Naive thymus-derived CD4-positive, alpha-beta T cell (primary cell): ENCODE results near the gene FBXL15. TPM values are rescaled to one million over a fixed set of nuclear protein-coding genes. Genes with fewer than 3 reads are reported as not detected.

Source experiments
- ATAC-seq: fragments of 150-1000 bp; cut with Tn5 transposase; 2 replicates; pipeline ENCODE4 v1.10.0; 2021; ENCODE audit warnings: mild to moderate bottlenecking, moderate library complexity
- CTCF ChIA-PET: fragments of 350-600 bp; sonication (Branson Sonifier 250); formaldehyde crosslinking; loops from one replicate; lab custom pipeline; 2021; ENCODE audit warnings: antibody characterized with exemption; lab: Charles Lee
- POLR2A ChIA-PET: fragments of 350-600 bp; sonication (Branson Sonifier 250); formaldehyde crosslinking; loops from one replicate; lab custom pipeline; 2021; ENCODE audit warnings: antibody characterized with exemption, inconsistent platforms; lab: Charles Lee
- DNase-seq, 9 donors: peaks; one replicate each; pipeline versions ENCODE4 v3.0.0 to v3.0.0-alpha.2; 2020 to 2022; ENCODE audit warnings: mixed read lengths in 1 of 9
- H3K27ac ChIP-seq: one replicate; pipeline ENCODE4 v1.7.0; 2013; ENCODE audit warnings: mild to moderate bottlenecking, low read depth, low read length, moderate library complexity
- H3K27me3 ChIP-seq, 2 donors: one replicate each; pipeline ENCODE4 v1.7.0; 2013; ENCODE audit warnings: low read length in 2 of 2, mild to moderate bottlenecking in 2 of 2, moderate library complexity in 2 of 2; ENCODE audit not compliant: control insufficient read depth in 2 of 2, insufficient read depth in 2 of 2
- H3K36me3 ChIP-seq, 3 experiments: 1 replicate in 2 of 3; 2 replicates in 1 of 3; pipeline ENCODE4 v1.7.0; 2013; ENCODE audit warnings: low read length in 3 of 3, mild to moderate bottlenecking in 3 of 3, moderate library complexity in 1 of 3; ENCODE audit not compliant: insufficient read depth in 3 of 3, control insufficient read depth in 2 of 3
- H3K4me1 ChIP-seq, 2 donors: one replicate each; pipeline ENCODE4 v1.7.0; 2013; ENCODE audit warnings: low read length in 2 of 2, mild to moderate bottlenecking in 2 of 2, moderate library complexity in 1 of 2; ENCODE audit not compliant: control insufficient read depth in 2 of 2, insufficient read depth in 2 of 2
- H3K4me3 ChIP-seq: 2 replicates; pipeline ENCODE4 v1.7.0; 2013; ENCODE audit warnings: mild to moderate bottlenecking, low read length
- H3K9me3 ChIP-seq, 3 experiments: 1 replicate in 2 of 3; 2 replicates in 1 of 3; pipeline ENCODE4 v1.7.0; 2013; ENCODE audit warnings: low read length in 3 of 3; ENCODE audit not compliant: control insufficient read depth in 2 of 3
- H3K27ac Mint-ChIP-seq, 9 donors: one replicate each; pipeline ENCODE4 v1.8.0; 2020 to 2022; ENCODE audit warnings: mixed read lengths in 9 of 9, mild to moderate bottlenecking in 8 of 9, moderate library complexity in 5 of 9, inconsistent platforms in 2 of 9
- H3K27me3 Mint-ChIP-seq, 5 donors: one replicate each; pipeline ENCODE4 v1.8.0; 2021 to 2022; ENCODE audit warnings: mixed read lengths in 5 of 5, mild to moderate bottlenecking in 1 of 5
- H3K36me3 Mint-ChIP-seq, 5 donors: one replicate each; pipeline ENCODE4 v1.8.0; 2020 to 2022; ENCODE audit warnings: mixed read lengths in 5 of 5, mild to moderate bottlenecking in 3 of 5, inconsistent platforms in 1 of 5
- H3K4me1 Mint-ChIP-seq, 7 donors: one replicate each; pipeline ENCODE4 v1.8.0; 2020 to 2022; ENCODE audit warnings: mixed read lengths in 7 of 7, mild to moderate bottlenecking in 3 of 7, inconsistent platforms in 1 of 7
- H3K4me3 Mint-ChIP-seq, 10 donors: one replicate each; pipeline ENCODE4 v1.8.0; 2020 to 2022; ENCODE audit warnings: mild to moderate bottlenecking in 10 of 10, mixed read lengths in 10 of 10, moderate library complexity in 6 of 10, inconsistent platforms in 2 of 10
- H3K9me3 Mint-ChIP-seq, 11 donors: one replicate each; pipeline ENCODE4 v1.8.0; 2020 to 2022; ENCODE audit warnings: mixed read lengths in 11 of 11, mild to moderate bottlenecking in 4 of 11, inconsistent platforms in 1 of 11, moderate library complexity in 1 of 11
- intact Hi-C, 2 donors: fragments of 100-400 bp; cut with micrococcal nuclease; formaldehyde crosslinking; loops; one replicate each; pipeline ENCODE4 v1.15.1; 2023
- polyA plus RNA-seq, 2 donors: library from polyadenylated mRNA; unstranded; fragments of 300-500 nt; fragmentation: Illumina TruSeq; gene quantifications; one replicate each; pipeline ENCODE4 v1.2.3, GENCODE V29; 2021
- total RNA-seq, 6 experiments: library from RNA in 5 of 6; stranded (reverse) in 5 of 6; gene quantifications; 1 replicate in 5 of 6; 2 replicates in 1 of 6; pipeline ENCODE4 v1.2.3 and lab custom pipeline; 2021 to 2026

The FBXL15 gene
- total and polyA plus RNA-seq, 7 experiments from 2014 or later, result 10.8 to 40.4 (median 17.2) TPM

- peak; percentile 76 for ATAC-seq
- Mint-ChIP-seq H3K27ac (peak overlapping the region; percentile 81 to 97 (median 95)), H3K4me1 (peaks cover 14 to 37% (median 27%) of the 10 kb centered on the region in 7 donors), H3K27me3 (no peaks in the 10 kb centered on the region), H3K4me3 (peak overlapping the region; percentile 89 to 97 (median 94)), H3K36me3 (peaks cover 0 to 12% (median 4%) of the 10 kb centered on the region in 5 donors), H3K9me3 (no peaks in the 10 kb centered on the region)
- peaks cover 0 to 3% (median 0%) of the 10 kb centered on the region in 3 experiments for H3K36me3 ChIP-seq
- peak overlapping the region; percentile 88 for H3K4me3 ChIP-seq
- ChIA-PET POLR2A (interaction anchor here (0.6 to 6.7 kb wide), 16 partner anchors 8 to 294 kb away, joined by 3 to 157 read pairs (median 8); partner anchors contain the start of genes ACTR1A, CUEDC2, FBXL15 and NFKB2), CTCF (interaction anchor here (0.5 to 2.6 kb wide), 10 partner anchors 15 to 255 kb away, joined by 3 to 9 read pairs (median 4); partner anchors contain the start of gene CUEDC2)
- intact Hi-C loops, result loop anchor here (1.0 to 5.0 kb wide), 13 partner anchors 12 to 392 kb away; partner anchors contain the start of genes ACTR1A (in 2 of the 2), CUEDC2 (in 2 of the 2), NOLC1 (in 2 of the 2) and ARMH3 (in 1 of the 2)
- no peaks in the 10 kb centered on the region for H3K27me3 ChIP-seq
- peak overlapping the region; percentile 90 for H3K27ac ChIP-seq
- peak; percentile 46 to 89 (median 81) for DNase-seq
- peaks cover 12 to 14% of the 10 kb centered on the region in 2 donors for H3K4me1 ChIP-seq
- H3K9me3 ChIP-seq, result no peaks in the 10 kb centered on the region
Observed at GRCh38 chr10:102449321-102450123, 28.9 kb downstream of the FBXL15 start.

- DNase-seq (no peak), ATAC-seq (no peak)
- ChIA-PET CTCF (interaction anchor here (0.5 to 2.6 kb wide), 11 partner anchors 15 to 256 kb away, joined by 3 to 9 read pairs (median 4); partner anchors contain the start of genes CUEDC2 and FBXL15), POLR2A (interaction anchor here (0.6 to 6.7 kb wide), 20 partner anchors 9 to 293 kb away, joined by 3 to 157 read pairs (median 6); partner anchors contain the start of genes ACTR1A, CUEDC2, FBXL15 and NFKB2)
- intact Hi-C loops, result loop anchor here (1.0 to 5.0 kb wide), 13 partner anchors 11 to 393 kb away; partner anchors contain the start of genes ACTR1A (in 2 of the 2), CUEDC2 (in 2 of the 2), ARMH3 (in 1 of the 2) and GBF1 (in 1 of the 2)
- Mint-ChIP-seq H3K27me3 (no peaks in the 10 kb centered on the region), H3K36me3 (peaks cover 0 to 9% (median 4%) of the 10 kb centered on the region in 5 donors), H3K27ac (peak overlapping the region; percentile 81 to 97 (median 95)), H3K9me3 (no peaks in the 10 kb centered on the region), H3K4me3 (peak overlapping the region; percentile 89 to 97 (median 94)), H3K4me1 (peaks cover 14 to 36% (median 27%) of the 10 kb centered on the region in 7 donors)
- peak overlapping the region; percentile 88 for H3K4me3 ChIP-seq
- peaks cover 0 to 3% (median 0%) of the 10 kb centered on the region in 3 experiments for H3K36me3 ChIP-seq
- H3K27me3 ChIP-seq, result no peaks in the 10 kb centered on the region
- H3K27ac ChIP-seq, result peak overlapping the region; percentile 90
- peaks cover 12 to 14% of the 10 kb centered on the region in 2 donors for H3K4me1 ChIP-seq
- no peaks in the 10 kb centered on the region for H3K9me3 ChIP-seq
Observed at GRCh38 chr10:102450124-102450373, 29.4 kb downstream of the FBXL15 start.

- ChIA-PET POLR2A (interaction anchor here (0.7 to 6.7 kb wide), 25 partner anchors 9 to 467 kb away, joined by 3 to 157 read pairs (median 4); partner anchors contain the start of genes ACTR1A, CNNM2, CUEDC2 and FBXL15), CTCF (interaction anchor here (0.5 to 2.6 kb wide), 9 partner anchors 18 to 256 kb away, joined by 3 to 9 read pairs (median 4); partner anchors contain the start of genes CUEDC2 and FBXL15)
- ATAC-seq (peak; percentile 90), DNase-seq (peak; percentile 85 to 95 (median 92))
- no peaks in the 10 kb centered on the region for H3K27me3 ChIP-seq
- Mint-ChIP-seq H3K36me3 (peaks cover 0 to 9% (median 4%) of the 10 kb centered on the region in 5 donors), H3K4me1 (peaks cover 14 to 37% (median 27%) of the 10 kb centered on the region in 7 donors), H3K4me3 (peak overlapping the region; percentile 89 to 97 (median 94)), H3K9me3 (no peaks in the 10 kb centered on the region), H3K27ac (peak overlapping the region; percentile 81 to 97 (median 95)), H3K27me3 (no peaks in the 10 kb centered on the region)
- peaks cover 0 to 3% (median 0%) of the 10 kb centered on the region in 3 experiments for H3K36me3 ChIP-seq
- peaks cover 12 to 14% of the 10 kb centered on the region in 2 donors for H3K4me1 ChIP-seq
- intact Hi-C loops, result loop anchor here (1.0 to 5.0 kb wide), 13 partner anchors 11 to 393 kb away; partner anchors contain the start of genes ACTR1A (in 2 of the 2), CUEDC2 (in 2 of the 2), ARMH3 (in 1 of the 2) and GBF1 (in 1 of the 2)
- H3K9me3 ChIP-seq, result no peaks in the 10 kb centered on the region
- peak overlapping the region; percentile 90 for H3K27ac ChIP-seq
- peak overlapping the region; percentile 88 for H3K4me3 ChIP-seq
Observed at GRCh38 chr10:102450374-102451104, 29.9 kb downstream of the FBXL15 start.

- no peaks in the 10 kb centered on the region for H3K27me3 ChIP-seq
- H3K36me3 ChIP-seq, result peaks cover 0 to 5% (median 3%) of the 10 kb centered on the region in 3 experiments
- peaks cover 12 to 14% of the 10 kb centered on the region in 2 donors for H3K4me1 ChIP-seq
- Mint-ChIP-seq H3K27ac (peak within 1 kb of the TSS; percentile 77 to 96 (median 89)), H3K4me1 (peaks cover 14 to 32% (median 26%) of the 10 kb centered on the region in 7 donors), H3K27me3 (no peaks in the 10 kb centered on the region), H3K4me3 (peak within 1 kb of the TSS; percentile 85 to 97 (median 92)), H3K9me3 (no peaks in the 10 kb centered on the region), H3K36me3 (peaks cover 0 to 9% (median 4%) of the 10 kb centered on the region in 5 donors)
- POLR2A ChIA-PET, result interaction anchor here (0.9 to 6.7 kb wide), 20 partner anchors 9 to 467 kb away, joined by 3 to 157 read pairs (median 4); partner anchors contain the start of genes ACTR1A, CNNM2, CUEDC2 and FBXL15
- CTCF ChIA-PET, result interaction anchor here (0.7 to 2.6 kb wide), 6 partner anchors 19 to 41 kb away, joined by 3 to 9 read pairs (median 4); partner anchors contain the start of genes CUEDC2 and FBXL15
- DNase-seq (no peak), ATAC-seq (no peak)
- peak within 1 kb of the TSS; percentile 88 for H3K4me3 ChIP-seq
- no peaks in the 10 kb centered on the region for H3K9me3 ChIP-seq
- intact Hi-C loops, result loop anchor here (2.0 to 5.0 kb wide), 3 partner anchors 191 to 394 kb away; partner anchors contain the start of genes ARMH3 (in 1 of the 2) and TRIM8 (in 1 of the 2)
- H3K27ac ChIP-seq, result peak within 1 kb of the TSS; percentile 90
Observed at GRCh38 chr10:102451105-102451969, 30.7 kb downstream of the FBXL15 start, which contains the start of gene C10orf95. TSS of gene C10orf95 (minus strand) at chr10:102451543. CDS start at chr10:102451093, 450 bp downstream.
